ENCODE results near the gene SF3B2.

GRCh38 chr11:66037327-66037726 is 14.8 kb upstream of the SF3B2 start:
- TF ChIP-seq CTCF (IDR thresholded peaks at IDR 0.05 in 4 of 5, conservative IDR thresholded peaks at IDR 0.05 in 1 of 5) (no peak), POLR2A (IDR thresholded peaks at IDR 0.05) (no peak)
